GM12875 (cell line): ENCODE data around the gene KIF18B.

Experiments used
- H3K4me3 ChIP-seq: one replicate; pipeline ENCODE4 v1.5.1; 2011; ENCODE audit warnings: low read depth, low read length, control low read depth
- TF ChIP-seq, protein P1 (sequence below): IDR thresholded peaks from 2 replicates; pipeline ENCODE4 v1.5.1; 2011; ENCODE audit warnings: low read depth, mild to moderate bottlenecking, control low read depth, inconsistent platforms, low read length, moderate library complexity, borderline replicate concordance; ENCODE audit not compliant: insufficient read depth

Gene KIF18B

DNA sequence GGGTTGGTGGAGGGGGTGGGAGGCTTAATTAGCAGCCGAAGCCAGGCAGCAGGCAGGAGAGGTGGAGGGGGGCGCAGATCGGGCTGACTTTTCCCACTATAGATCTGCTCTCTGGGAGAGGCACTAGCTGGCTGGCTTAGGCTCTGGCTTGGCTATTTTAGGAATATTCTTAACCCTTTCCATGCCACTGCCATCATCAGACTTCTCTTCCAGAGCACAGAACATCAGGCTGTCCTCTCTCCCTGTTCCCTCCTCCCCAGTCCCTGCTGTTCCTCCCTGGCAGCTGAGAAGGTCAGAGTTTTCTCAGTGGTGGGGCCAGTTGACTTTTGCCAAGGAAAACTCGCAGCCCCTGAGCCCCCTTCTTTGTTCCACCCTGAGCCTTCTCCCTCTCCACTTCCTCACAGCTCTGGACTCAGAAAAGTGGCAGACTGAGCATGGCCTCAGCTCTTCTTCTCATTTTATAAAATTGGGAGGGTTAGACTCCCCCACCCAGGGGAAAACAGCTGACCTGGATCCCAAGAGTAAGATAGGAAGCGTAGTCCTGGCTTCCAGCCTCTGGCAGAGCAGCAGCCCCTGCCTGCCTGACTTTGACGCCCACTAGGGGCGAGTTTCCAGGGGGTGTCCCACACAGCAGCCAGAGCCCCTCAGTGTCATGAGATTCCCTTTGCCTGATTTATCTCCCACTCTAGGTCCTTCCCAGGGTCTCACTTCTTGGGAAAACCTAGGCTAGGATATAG, 30.4 kb upstream of the KIF18B start:
- H3K4me3 ChIP-seq, result no peak overlapping the region
- TF ChIP-seq, protein P1, sequence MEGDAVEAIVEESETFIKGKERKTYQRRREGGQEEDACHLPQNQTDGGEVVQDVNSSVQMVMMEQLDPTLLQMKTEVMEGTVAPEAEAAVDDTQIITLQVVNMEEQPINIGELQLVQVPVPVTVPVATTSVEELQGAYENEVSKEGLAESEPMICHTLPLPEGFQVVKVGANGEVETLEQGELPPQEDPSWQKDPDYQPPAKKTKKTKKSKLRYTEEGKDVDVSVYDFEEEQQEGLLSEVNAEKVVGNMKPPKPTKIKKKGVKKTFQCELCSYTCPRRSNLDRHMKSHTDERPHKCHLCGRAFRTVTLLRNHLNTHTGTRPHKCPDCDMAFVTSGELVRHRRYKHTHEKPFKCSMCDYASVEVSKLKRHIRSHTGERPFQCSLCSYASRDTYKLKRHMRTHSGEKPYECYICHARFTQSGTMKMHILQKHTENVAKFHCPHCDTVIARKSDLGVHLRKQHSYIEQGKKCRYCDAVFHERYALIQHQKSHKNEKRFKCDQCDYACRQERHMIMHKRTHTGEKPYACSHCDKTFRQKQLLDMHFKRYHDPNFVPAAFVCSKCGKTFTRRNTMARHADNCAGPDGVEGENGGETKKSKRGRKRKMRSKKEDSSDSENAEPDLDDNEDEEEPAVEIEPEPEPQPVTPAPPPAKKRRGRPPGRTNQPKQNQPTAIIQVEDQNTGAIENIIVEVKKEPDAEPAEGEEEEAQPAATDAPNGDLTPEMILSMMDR, result no peak

DNA sequence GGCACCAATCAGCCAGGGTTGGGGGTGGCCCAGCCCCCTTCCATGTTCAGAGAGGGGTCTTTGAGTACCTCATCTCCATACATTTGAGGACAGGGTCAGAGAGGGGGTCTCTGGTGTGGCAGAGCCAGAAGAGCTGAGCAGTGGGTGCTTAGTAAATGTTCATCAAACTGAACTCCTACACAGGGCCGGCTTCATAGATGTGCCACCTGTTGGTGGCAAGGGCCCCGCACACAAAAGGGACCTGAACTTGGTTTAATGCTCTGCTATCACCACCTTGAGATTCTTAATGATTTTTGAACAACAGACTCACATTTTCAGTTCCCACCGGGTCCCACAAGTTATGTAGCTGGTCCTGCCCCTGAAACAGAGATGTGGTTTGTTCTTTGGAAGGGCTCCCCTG, 29.5 kb upstream of the KIF18B start:
- no peak overlapping the region for H3K4me3 ChIP-seq
- TF ChIP-seq, protein P1, result no peak

DNA sequence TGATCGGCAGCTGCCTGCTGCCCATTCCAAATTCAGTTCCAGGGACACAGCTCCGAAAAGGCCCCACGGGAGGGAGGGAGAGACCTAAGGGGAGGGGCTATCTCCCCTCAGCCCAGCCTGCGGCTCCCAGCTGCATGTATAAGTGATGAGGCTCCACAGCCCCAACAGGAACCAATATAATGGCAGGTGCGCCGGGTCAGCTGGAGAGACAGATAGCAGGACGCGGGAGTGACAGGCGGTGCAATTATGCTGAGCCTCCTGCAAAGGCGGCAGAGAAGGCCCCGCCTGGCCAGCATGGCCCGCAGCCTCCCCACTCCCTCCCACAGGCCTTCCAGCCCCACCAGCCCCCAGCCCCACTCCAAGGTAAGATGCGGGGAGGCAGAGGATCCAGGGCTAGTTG, 28.6 kb upstream of the KIF18B start:
- H3K4me3 ChIP-seq, result no peak overlapping the region
- TF ChIP-seq, protein P1, result no peak

DNA sequence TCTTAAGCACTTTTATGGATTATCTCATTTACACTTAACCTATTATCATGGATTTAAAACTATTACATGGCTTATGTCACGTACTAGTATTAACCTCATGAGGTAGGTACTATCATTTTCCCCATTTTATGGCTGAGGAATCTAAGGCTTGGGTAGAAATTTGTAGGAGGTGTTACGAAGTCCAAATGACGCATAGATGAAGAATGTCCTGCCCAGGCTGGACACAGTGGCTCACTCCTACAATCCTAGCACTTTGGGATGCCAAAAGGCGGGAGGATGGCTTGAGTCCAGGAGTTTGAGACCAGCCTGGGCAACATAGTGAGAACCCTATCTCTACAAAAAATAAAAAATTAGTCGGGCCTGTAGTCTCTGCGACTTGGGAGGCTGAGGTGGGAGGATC, 25.4 kb upstream of the KIF18B start:
- TF ChIP-seq, protein P1, result no peak
- H3K4me3 ChIP-seq, result no peak overlapping the region

DNA sequence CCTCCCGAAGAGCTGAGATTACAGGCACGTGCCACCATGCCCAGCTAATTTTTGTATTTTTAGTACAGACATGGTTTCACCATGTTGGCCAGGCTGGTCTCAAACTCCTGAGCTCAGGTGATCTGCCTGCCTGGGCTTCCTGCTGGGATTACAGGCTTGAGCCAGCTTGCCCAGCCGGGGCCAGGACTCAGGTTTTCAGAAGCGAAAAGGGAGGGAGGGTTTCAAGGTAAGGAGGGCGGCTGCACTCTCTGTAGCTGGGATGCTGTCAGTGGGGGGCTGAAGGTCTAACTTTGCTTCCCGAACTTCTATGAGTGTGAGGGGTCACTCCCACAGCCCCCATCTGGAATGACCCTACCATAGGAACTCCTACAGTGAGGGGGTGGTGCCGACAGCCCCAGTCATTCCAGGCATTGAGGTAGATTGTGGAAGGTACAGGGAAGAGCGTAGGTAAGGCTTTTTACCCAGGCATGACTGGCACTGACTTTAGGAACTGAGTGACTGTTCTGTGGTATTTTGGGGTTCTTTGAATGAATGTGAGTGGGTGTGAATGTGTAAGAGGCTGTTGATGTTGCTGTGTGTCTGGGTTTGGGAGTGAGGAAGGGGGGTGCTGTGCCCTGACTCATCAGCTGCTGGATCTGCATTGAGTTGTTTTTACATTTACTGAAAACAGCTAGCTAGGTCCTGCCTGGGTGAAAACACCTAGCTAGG, 24.4 kb upstream of the KIF18B start:
- TF ChIP-seq, protein P1, result no peak
- H3K4me3 ChIP-seq, result no peak overlapping the region

DNA sequence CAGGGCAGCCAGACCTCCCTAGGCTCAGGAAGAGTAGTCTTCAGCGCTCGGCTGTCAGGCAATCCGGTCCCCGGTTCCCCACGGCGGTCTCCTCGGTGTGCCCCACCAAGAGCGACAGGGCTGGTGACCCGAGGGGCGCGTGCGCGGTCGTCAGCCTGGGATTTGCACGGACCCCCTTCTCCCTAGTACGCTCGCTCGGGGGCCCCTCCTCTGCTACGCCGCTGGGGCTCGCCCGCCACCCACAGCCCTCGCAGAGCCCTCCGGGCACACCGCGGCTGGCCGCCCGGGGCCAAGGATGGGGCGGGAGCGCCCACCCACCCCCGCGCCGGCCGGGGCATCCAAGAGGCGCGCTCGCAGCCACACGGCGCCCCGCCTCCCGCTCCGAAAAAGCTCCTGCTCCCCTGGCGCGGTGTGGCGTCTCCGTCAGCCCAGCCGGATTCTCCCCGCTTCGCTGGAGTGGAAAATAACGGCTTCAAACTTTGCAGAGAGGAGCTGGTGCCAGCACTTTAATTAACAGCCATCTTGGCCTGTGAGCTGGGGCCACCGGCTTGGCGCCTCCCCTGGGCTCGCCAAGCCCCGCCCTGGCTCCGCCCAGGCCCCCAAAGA, 22.7 kb upstream of the KIF18B start:
- TF ChIP-seq, protein P1, result no peak
- peak overlapping the region; percentile 39 for H3K4me3 ChIP-seq

DNA sequence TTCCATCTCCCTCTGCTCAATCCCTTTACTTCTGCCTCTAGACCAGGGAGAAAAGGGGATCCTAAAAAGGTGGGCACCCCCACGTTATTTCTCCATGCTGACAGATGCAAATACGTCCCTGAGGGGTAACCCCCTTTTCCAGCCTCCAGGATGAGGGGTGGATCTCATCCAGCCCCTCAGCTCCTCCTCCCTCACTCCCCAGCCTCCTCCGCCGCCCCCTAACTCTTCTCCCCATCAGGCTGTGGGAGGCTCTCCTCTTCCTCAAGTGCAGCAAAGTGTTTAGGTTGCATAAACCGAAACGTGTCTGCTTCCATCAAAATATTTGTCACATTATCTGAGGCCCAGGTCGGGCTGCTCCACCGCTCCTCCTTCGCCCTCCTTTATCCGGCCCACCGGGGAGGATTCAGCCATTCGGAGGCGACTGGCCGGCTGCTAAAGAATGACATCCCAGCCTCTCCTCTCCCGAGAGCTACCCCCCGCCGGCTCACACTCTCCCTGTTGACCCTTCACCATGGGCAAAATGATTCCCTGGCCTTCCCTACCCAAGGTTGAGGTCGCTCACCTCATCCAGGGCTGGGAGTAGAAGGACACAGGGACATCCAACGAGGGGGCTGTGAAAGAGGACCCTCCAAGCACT, 21.7 kb upstream of the KIF18B start:
- no peak overlapping the region for H3K4me3 ChIP-seq
- TF ChIP-seq, protein P1, result no peak
